K562 (cell line): Measurements from ENCODE around the gene HTR1A. TPM values are rescaled to one million over a fixed set of nuclear protein-coding genes. Genes with fewer than 3 reads are reported as not detected.

Source experiments
- ATAC-seq: fragments of 200-7000 bp; cut with Tn5 transposase; 3 replicates; pipeline ENCODE4 v1.9.1; 2020; ENCODE audit warnings: moderate library complexity
- BruUV-seq: library from RNA; stranded (reverse); fragments of 400-500 nt; replicated peaks from 2 replicates; lab custom pipeline; 2021; lab: Mats Ljungman, UMichigan
- CTCF ChIA-PET: fragments of 300-600 bp; formaldehyde crosslinking; extraction: SDS; loops from one replicate; lab custom pipeline; 2021; ENCODE audit warnings: low intra/inter-chr PET ratio; lab: Yijun Ruan, JAX
- POLR2A ChIA-PET: fragments of 300-600, 350-650 bp; sonication (Branson Sonifier 250); formaldehyde crosslinking; extraction: SDS; loops from one replicate; lab custom pipeline; 2021; ENCODE audit warnings: antibody characterized with exemption, inconsistent platforms; lab: Yijun Ruan, JAX
- DNase-seq, 4 experiments: peaks; one replicate each; pipeline versions ENCODE4 v3.0.0 to v3.0.0-alpha.2; 2011 to 2018; ENCODE audit warnings: low spot score in 3 of 4, mixed read lengths in 3 of 4; ENCODE audit errors: extremely low read depth in 1 of 4
- FAIRE-seq: peaks from 2 replicates; lab custom pipeline; 2011; peaks lifted over from hg19 to GRCh38; lab: Jason Lieb, UNC
- H2AFZ ChIP-seq: 2 replicates; pipeline ENCODE4 v1.6.0; 2011; ENCODE audit warnings: low read depth, low read length, control low read depth, inconsistent platforms
- H3K27ac ChIP-seq: fragments of 200-600 bp; 3 replicates; pipeline ENCODE4 v1.8.0; 2011; ENCODE audit warnings: low read depth, mild to moderate bottlenecking, control low read depth, inconsistent platforms, low read length, moderate library complexity, mixed read lengths; ENCODE audit errors: extremely low read depth
- H3K27me3 ChIP-seq, 2 experiments: fragments of 300-600 bp in 1 of 2; 2 replicates in 1 of 2; 3 replicates in 1 of 2; pipeline versions ENCODE4 v1.6.0 to v1.8.0; 2011; ENCODE audit warnings: inconsistent platforms in 2 of 2, low read length in 2 of 2, mild to moderate bottlenecking in 1 of 2, mixed read lengths in 1 of 2, moderate library complexity in 1 of 2; ENCODE audit not compliant: control insufficient read depth in 2 of 2, insufficient read depth in 2 of 2
- H3K36me3 ChIP-seq: fragments of 300-600 bp; 3 replicates; pipeline ENCODE4 v1.8.0; 2011; ENCODE audit warnings: mild to moderate bottlenecking, low read length, inconsistent platforms; ENCODE audit not compliant: control insufficient read depth, insufficient read depth
- H3K4me1 ChIP-seq, 2 experiments: fragments of 200-600 bp in 1 of 2; replicated peaks in 1 of 2; 2 replicates in 1 of 2; 3 replicates in 1 of 2; pipeline versions ENCODE4 v1.5.1 to v1.8.0; 2011; ENCODE audit warnings: inconsistent platforms in 2 of 2, low read length in 2 of 2, mild to moderate bottlenecking in 1 of 2, mixed read lengths in 1 of 2, moderate library complexity in 1 of 2; ENCODE audit not compliant: control insufficient read depth in 2 of 2, insufficient read depth in 2 of 2
- H3K4me2 ChIP-seq: 2 replicates; pipeline ENCODE4 v1.6.1; 2011; ENCODE audit warnings: low read length, control low read depth, inconsistent platforms, mixed read lengths; ENCODE audit not compliant: insufficient read depth
- H3K4me3 ChIP-seq: fragments of 200-600 bp; sonication (generic), shearing (Covaris generic); 2 replicates; pipeline ENCODE4 v1.5.1; 2016; ENCODE audit warnings: control low read depth, inconsistent platforms
- H3K79me2 ChIP-seq: fragments of 200-600 bp; 3 replicates; pipeline ENCODE4 v1.8.0; 2011; ENCODE audit warnings: low read length, inconsistent platforms; ENCODE audit not compliant: control insufficient read depth, insufficient read depth
- H3K9ac ChIP-seq, 2 experiments: 2 replicates each; pipeline versions ENCODE4 v1.6.0 to v1.6.1; 2011; ENCODE audit warnings: low read depth in 2 of 2, low read length in 2 of 2, control low read depth in 1 of 2, inconsistent platforms in 1 of 2, mild to moderate bottlenecking in 1 of 2, mixed read lengths in 1 of 2; ENCODE audit not compliant: insufficient read depth in 1 of 2
- H3K9me1 ChIP-seq: one replicate; pipeline ENCODE4 v1.6.0; 2011; ENCODE audit warnings: inconsistent platforms, mild to moderate bottlenecking, low read length, moderate library complexity; ENCODE audit not compliant: control insufficient read depth, insufficient read depth
- H3K9me3 ChIP-seq: replicated peaks from 2 replicates; pipeline ENCODE4 v1.5.1; 2011; ENCODE audit warnings: low read depth, low read length, inconsistent platforms; ENCODE audit not compliant: control insufficient read depth, insufficient read depth
- H4K20me1 ChIP-seq: replicated peaks from 2 replicates; pipeline ENCODE4 v1.6.1; 2011; ENCODE audit warnings: low read length, inconsistent platforms, mixed read lengths; ENCODE audit not compliant: control insufficient read depth, insufficient read depth
- CREM ChIP-seq: IDR thresholded peaks from 2 replicates; pipeline ENCODE4 v1.6.1; 2014; ENCODE audit warnings: antibody characterized with exemption, low read depth
- DEAF1 ChIP-seq: fragments of 450-650 bp; formaldehyde crosslinking; IDR thresholded peaks from 2 replicates; pipeline ENCODE4 v1.4.0; 2020; ENCODE audit warnings: mild to moderate bottlenecking, moderate library complexity
- MTA2 ChIP-seq: fragments of 450-650 bp; IDR thresholded peaks from 2 replicates; pipeline ENCODE4 v1.6.1; 2016; ENCODE audit warnings: low read depth
- NR4A1 ChIP-seq, 2 experiments: fragments of 250-450 bp in 1 of 2; fragments of 450-650 bp in 1 of 2; sonication (Bioruptor Pico) in 1 of 2; IDR thresholded peaks; 2 replicates each; pipeline versions ENCODE4 v1.4.0 to v1.6.1; 2016 to 2020; ENCODE audit warnings: mild to moderate bottlenecking in 2 of 2, missing compliant biosample characterization in 1 of 2, missing genetic modification characterization in 1 of 2, moderate library complexity in 1 of 2
- RNF219 ChIP-seq: fragments of 250-450 bp; sonication (Bioruptor Pico); IDR thresholded peaks from 2 replicates; pipeline ENCODE4 v1.5.0; 2022; ENCODE audit warnings: mild to moderate bottlenecking
- THRAP3 ChIP-seq: fragments of 450-650 bp; IDR thresholded peaks from 2 replicates; pipeline ENCODE4 v1.6.1; 2016; ENCODE audit warnings: mild to moderate bottlenecking, inconsistent platforms, borderline replicate concordance
- ZNF23 ChIP-seq: fragments of 250-450 bp; sonication (Bioruptor Pico); IDR thresholded peaks from 2 replicates; pipeline ENCODE4 v1.4.0; 2020; ENCODE audit warnings: mild to moderate bottlenecking
- ZNF764 ChIP-seq: fragments of 250-450 bp; sonication (Bioruptor Pico); IDR thresholded peaks from 2 replicates; pipeline ENCODE4 v1.4.0; 2020; ENCODE audit warnings: low read depth, mild to moderate bottlenecking, moderate library complexity
- WGBS: fragments of 100-300 bp; shearing (Covaris generic); methylation state at CpG from one replicate; pipeline ENCODE4 v1.1.6; 2016; ENCODE audit warnings: low coverage, mixed read lengths; ENCODE audit not compliant: insufficient coverage; ENCODE audit errors: missing lambda C conversion rate; 5-methylcytosine and 5-hydroxymethylcytosine counted together
- in situ Hi-C: fragments of 300-500 bp; cut with MboI; formaldehyde crosslinking; loops from 4 replicates; pipeline ENCODE4 v1.15.0; 2018; ENCODE audit warnings: inconsistent platforms, mixed read lengths
- intact Hi-C: fragments of 100-400 bp; cut with micrococcal nuclease; formaldehyde crosslinking; loops from 2 replicates; pipeline ENCODE4 v1.14.2; 2022
- polyA plus RNA-seq, 8 experiments: library from polyadenylated mRNA; depleted of rRNA in 4 of 8; stranded (reverse) in 5 of 8; unstranded in 3 of 8; fragments of >200 nt; fragmentation: Nextera tagmentation in 2 of 8; fragmentation: Illumina TruSeq in 1 of 8; extraction: Ambion mirVana in 2 of 8; extraction: Trizol in 1 of 8; gene quantifications; 2 replicates each; pipeline versions ENCODE4 v1.2.1 to v1.2.3, GENCODE V29; 2011 to 2014; ENCODE audit warnings: inconsistent platforms in 1 of 8, missing spikeins in 1 of 8
- total RNA-seq, 7 experiments: library from RNA; depleted of rRNA in 6 of 7; stranded (reverse); fragments of >200 nt in 6 of 7; fragmentation: Illumina TruSeq in 2 of 7; extraction: Trizol in 2 of 7; gene quantifications; 2 replicates each; pipeline versions ENCODE4 v1.2.1 to v1.2.3, GENCODE V29; 2011 to 2021; ENCODE audit warnings: low replicate concordance in 1 of 7
- TF ChIP-seq, protein P1 (sequence below): IDR thresholded peaks from 2 replicates; pipeline ENCODE4 v1.6.1; 2014; ENCODE audit warnings: antibody characterized with exemption
- TF ChIP-seq, protein P2 (sequence below): fragments of 250-450 bp; sonication (Bioruptor Pico); IDR thresholded peaks from 2 replicates; pipeline ENCODE4 v1.4.0; 2020

HTR1A gene
- total and polyA plus RNA-seq, 9 of the 15 experiments (the other 6 are each of a cell fraction or from before 2014, with no cell fraction given): not detected

DNA sequence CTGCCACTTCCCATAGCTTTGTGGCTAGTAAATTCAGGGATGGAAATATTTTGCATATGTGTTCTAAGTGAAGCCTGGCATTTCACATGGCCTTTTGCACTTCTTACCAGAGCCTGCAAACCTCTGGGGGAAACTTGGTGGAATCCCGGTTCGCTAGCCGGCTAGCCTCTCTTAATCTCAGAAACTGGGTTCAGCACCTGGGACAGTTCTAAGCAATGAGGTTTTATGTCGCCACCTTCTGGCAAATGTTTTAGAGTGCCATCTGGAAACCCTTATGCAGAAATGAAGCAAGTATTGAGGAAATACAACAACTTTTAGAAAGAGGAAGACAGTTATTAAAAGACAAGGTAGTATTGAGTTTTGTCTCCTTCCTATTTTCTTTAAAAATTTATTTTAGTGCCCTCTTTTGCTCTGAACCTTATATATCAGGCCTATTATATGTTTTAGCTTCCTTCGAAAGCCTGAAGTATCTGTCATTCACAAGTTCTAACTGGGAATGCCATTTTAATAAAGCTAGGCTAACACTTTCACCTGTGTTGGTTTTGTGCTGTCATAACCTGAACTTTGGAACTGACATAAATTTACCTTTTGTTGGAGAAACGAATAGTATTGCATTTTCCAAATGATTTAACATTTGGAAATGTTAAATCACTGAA is 963 bp upstream of the HTR1A start:
- ChIA-PET CTCF (interaction anchor here (0.8 kb wide), 1 partner anchor 1519 kb away, joined by 4 read pairs; no protein-coding TSS in a partner anchor), POLR2A (interaction anchor here (0.6 kb wide), 1 partner anchor 74 kb away, joined by 3 read pairs; no protein-coding TSS in a partner anchor)
- no peaks in the 10 kb centered on the region for H3K9me1 ChIP-seq
- no peak overlapping the region for H3K27ac ChIP-seq
- no peaks in the 10 kb centered on the region for H3K79me2 ChIP-seq
- DNase-seq: peak; percentile 28 to 64 (median 36)
- no peaks in the 10 kb centered on the region for H3K9me3 ChIP-seq
- no peak overlapping the region for H2AFZ ChIP-seq
- in situ Hi-C loops (no loop called here), intact Hi-C loops (loop anchor here (1.0 kb wide), 1 partner anchor 562 kb away; no protein-coding TSS in a partner anchor)
- peak; percentile 81 for FAIRE-seq
- no peak overlapping the region for H3K9ac ChIP-seq
- no peak overlapping the region for H3K4me3 ChIP-seq
- 7% methylated on average over 6 of the region's 6 CpGs for WGBS
- H3K27me3 ChIP-seq: no peaks in the 10 kb centered on the region
- no peak overlapping the region for H3K4me2 ChIP-seq
- no peaks in the 10 kb centered on the region for H4K20me1 ChIP-seq
- no TSS peak for BruUV-seq
- ATAC-seq: peak; percentile 72; the same call in 2 of the 3 replicates
- no peaks in the 10 kb centered on the region for H3K36me3 ChIP-seq
- H3K4me1 ChIP-seq: no peaks in the 10 kb centered on the region
- no peak for TF ChIP-seq RNF219
- TF ChIP-seq MTA2: no peak
- TF ChIP-seq NR4A1 (CRISPR knock-in tag; IDR thresholded peaks at IDR 0.05): no peak
- TF ChIP-seq NR4A1 (tag; IDR thresholded peaks at IDR 0.05): no peak
- TF ChIP-seq ZNF764 (CRISPR knock-in tag): no peak
- TF ChIP-seq CREM: no peak
- TF ChIP-seq, protein P1, sequence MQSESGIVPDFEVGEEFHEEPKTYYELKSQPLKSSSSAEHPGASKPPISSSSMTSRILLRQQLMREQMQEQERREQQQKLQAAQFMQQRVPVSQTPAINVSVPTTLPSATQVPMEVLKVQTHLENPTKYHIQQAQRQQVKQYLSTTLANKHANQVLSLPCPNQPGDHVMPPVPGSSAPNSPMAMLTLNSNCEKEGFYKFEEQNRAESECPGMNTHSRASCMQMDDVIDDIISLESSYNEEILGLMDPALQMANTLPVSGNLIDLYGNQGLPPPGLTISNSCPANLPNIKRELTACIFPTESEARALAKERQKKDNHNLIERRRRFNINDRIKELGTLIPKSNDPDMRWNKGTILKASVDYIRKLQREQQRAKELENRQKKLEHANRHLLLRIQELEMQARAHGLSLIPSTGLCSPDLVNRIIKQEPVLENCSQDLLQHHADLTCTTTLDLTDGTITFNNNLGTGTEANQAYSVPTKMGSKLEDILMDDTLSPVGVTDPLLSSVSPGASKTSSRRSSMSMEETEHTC: no peak
- no peak for TF ChIP-seq ZNF23 (CRISPR knock-in tag)
- TF ChIP-seq THRAP3: no peak
- TF ChIP-seq, protein P2, sequence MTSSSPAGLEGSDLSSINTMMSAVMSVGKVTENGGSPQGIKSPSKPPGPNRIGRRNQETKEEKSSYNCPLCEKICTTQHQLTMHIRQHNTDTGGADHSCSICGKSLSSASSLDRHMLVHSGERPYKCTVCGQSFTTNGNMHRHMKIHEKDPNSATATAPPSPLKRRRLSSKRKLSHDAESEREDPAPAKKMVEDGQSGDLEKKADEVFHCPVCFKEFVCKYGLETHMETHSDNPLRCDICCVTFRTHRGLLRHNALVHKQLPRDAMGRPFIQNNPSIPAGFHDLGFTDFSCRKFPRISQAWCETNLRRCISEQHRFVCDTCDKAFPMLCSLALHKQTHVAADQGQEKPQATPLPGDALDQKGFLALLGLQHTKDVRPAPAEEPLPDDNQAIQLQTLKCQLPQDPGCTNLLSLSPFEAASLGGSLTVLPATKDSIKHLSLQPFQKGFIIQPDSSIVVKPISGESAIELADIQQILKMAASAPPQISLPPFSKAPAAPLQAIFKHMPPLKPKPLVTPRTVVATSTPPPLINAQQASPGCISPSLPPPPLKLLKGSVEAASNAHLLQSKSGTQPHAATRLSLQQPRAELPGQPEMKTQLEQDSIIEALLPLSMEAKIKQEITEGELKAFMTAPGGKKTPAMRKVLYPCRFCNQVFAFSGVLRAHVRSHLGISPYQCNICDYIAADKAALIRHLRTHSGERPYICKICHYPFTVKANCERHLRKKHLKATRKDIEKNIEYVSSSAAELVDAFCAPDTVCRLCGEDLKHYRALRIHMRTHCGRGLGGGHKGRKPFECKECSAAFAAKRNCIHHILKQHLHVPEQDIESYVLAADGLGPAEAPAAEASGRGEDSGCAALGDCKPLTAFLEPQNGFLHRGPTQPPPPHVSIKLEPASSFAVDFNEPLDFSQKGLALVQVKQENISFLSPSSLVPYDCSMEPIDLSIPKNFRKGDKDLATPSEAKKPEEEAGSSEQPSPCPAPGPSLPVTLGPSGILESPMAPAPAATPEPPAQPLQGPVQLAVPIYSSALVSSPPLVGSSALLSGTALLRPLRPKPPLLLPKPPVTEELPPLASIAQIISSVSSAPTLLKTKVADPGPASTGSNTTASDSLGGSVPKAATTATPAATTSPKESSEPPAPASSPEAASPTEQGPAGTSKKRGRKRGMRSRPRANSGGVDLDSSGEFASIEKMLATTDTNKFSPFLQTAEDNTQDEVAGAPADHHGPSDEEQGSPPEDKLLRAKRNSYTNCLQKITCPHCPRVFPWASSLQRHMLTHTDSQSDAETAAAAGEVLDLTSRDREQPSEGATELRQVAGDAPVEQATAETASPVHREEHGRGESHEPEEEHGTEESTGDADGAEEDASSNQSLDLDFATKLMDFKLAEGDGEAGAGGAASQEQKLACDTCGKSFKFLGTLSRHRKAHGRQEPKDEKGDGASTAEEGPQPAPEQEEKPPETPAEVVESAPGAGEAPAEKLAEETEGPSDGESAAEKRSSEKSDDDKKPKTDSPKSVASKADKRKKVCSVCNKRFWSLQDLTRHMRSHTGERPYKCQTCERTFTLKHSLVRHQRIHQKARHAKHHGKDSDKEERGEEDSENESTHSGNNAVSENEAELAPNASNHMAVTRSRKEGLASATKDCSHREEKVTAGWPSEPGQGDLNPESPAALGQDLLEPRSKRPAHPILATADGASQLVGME (CRISPR knock-in tag): no peak
- TF ChIP-seq DEAF1: 0 out of 2 replicates have a peak, but pooled peaks have one; percentile 13
